Liver (tissue), 3 donors: ENCODE data around the gene SERTAD1.

ENCODE experiments used
- ATF3 ChIP-seq: IDR thresholded peaks from 2 replicates; pipeline ENCODE4 v1.6.1; 2016; ENCODE audit warnings: antibody characterized with exemption
- CTCF ChIP-seq: fragments of 150-350 bp; IDR thresholded peaks from 2 replicates; pipeline ENCODE4 v1.5.1; 2017; ENCODE audit warnings: improper control_type of control experiment, low read depth, low read length; ENCODE audit not compliant: missing input control
- EGR1 ChIP-seq, 2 donors: IDR thresholded peaks; 2 replicates each; pipeline ENCODE4 v1.6.1; 2016 to 2018; ENCODE audit warnings: antibody characterized with exemption in 2 of 2, low read depth in 2 of 2
- FOXA1 ChIP-seq: IDR thresholded peaks from 2 replicates; pipeline ENCODE4 v1.6.1; 2016; ENCODE audit warnings: antibody characterized with exemption
- HNF4A ChIP-seq, 2 donors: conservative IDR thresholded peaks; 2 replicates each; pipeline ENCODE4 v1.6.1; 2016; ENCODE audit warnings: antibody characterized with exemption in 2 of 2, mild to moderate bottlenecking in 2 of 2
- JUND ChIP-seq, 2 donors: IDR thresholded peaks; 2 replicates each; pipeline ENCODE4 v1.6.1; 2016; ENCODE audit warnings: antibody characterized with exemption in 2 of 2
- RAD21 ChIP-seq, 2 donors: IDR thresholded peaks; 2 replicates each; pipeline ENCODE4 v1.6.1; 2016; ENCODE audit warnings: antibody characterized with exemption in 2 of 2, mild to moderate bottlenecking in 2 of 2
- REST ChIP-seq: IDR thresholded peaks from 2 replicates; pipeline ENCODE4 v1.6.1; 2016; ENCODE audit warnings: antibody characterized with exemption, mild to moderate bottlenecking
- SP1 ChIP-seq: IDR thresholded peaks from 2 replicates; pipeline ENCODE4 v1.6.1; 2018; ENCODE audit warnings: antibody characterized with exemption, mild to moderate bottlenecking
- TAF1 ChIP-seq: conservative IDR thresholded peaks from 2 replicates; pipeline ENCODE4 v1.6.1; 2016; ENCODE audit warnings: antibody characterized with exemption, mild to moderate bottlenecking
- YY1 ChIP-seq: IDR thresholded peaks from 2 replicates; pipeline ENCODE4 v1.6.1; 2016; ENCODE audit warnings: antibody characterized with exemption, mild to moderate bottlenecking
- ZBTB33 ChIP-seq: IDR thresholded peaks from 2 replicates; pipeline ENCODE4 v1.6.1; 2016; ENCODE audit warnings: antibody characterized with exemption
- donor health status: healthy.
- donor health status: healthy.

GRCh38 chr19:40438284-40438683, 12.5 kb upstream of the SERTAD1 start:
- TF ChIP-seq CTCF (no peak), REST (no peak), TAF1 (no peak), EGR1 (IDR thresholded peaks at IDR 0.05; ENCODE audit: low read depth in 2 of 2) (no peak), SP1 (no peak), ATF3 (no peak), YY1 (no peak), ZBTB33 (no peak), JUND (IDR thresholded peaks at IDR 0.05) (no peak), RAD21 (IDR thresholded peaks at IDR 0.05) (no peak), FOXA1 (no peak), HNF4A (conservative IDR thresholded peaks at IDR 0.05) (no peak)
